NCI-H510A treated with DMSO at 0.1 percent for 48 hours (cell line): ENCODE measurements around the gene AKAP13.

Experiments
- DNase-seq: peaks from one replicate; lab custom pipeline; 2025; lab: John Stamatoyannopoulos, UW

AKAP13 gene

GRCh38 chr15:85388566-85389305 lies 8.3 kb downstream of the AKAP13 start:
- DNase-seq: no peak

- no peak for DNase-seq
Measured at GRCh38 chr15:85389306-85389650, 8.9 kb downstream of the AKAP13 start.

GRCh38 chr15:85389772-85390171 lies 9.4 kb downstream of the AKAP13 start:
- no peak for DNase-seq

- no peak for DNase-seq
Measured at GRCh38 chr15:85393210-85393609, 12.8 kb downstream of the AKAP13 start.

GRCh38 chr15:85394554-85395333 lies 14.3 kb downstream of the AKAP13 start:
- DNase-seq: no peak

GRCh38 chr15:85396554-85396953 lies 16.2 kb downstream of the AKAP13 start:
- no peak for DNase-seq

GRCh38 chr15:85397151-85397550 lies 16.7 kb downstream of the AKAP13 start:
- DNase-seq: no peak

- DNase-seq: no peak
Measured at GRCh38 chr15:85397926-85398325, 17.5 kb downstream of the AKAP13 start.

GRCh38 chr15:85398822-85399221 lies 18.4 kb downstream of the AKAP13 start:
- no peak for DNase-seq

GRCh38 chr15:85399627-85400026 lies 19.2 kb downstream of the AKAP13 start:
- no peak for DNase-seq

- no peak for DNase-seq
Measured at GRCh38 chr15:85400606-85401005, 20.2 kb downstream of the AKAP13 start.

- no peak for DNase-seq
Measured at GRCh38 chr15:85401108-85401774, 20.8 kb downstream of the AKAP13 start.

- DNase-seq: no peak
Measured at GRCh38 chr15:85402195-85402881, 21.9 kb downstream of the AKAP13 start.

GRCh38 chr15:85403745-85404144 lies 23.3 kb downstream of the AKAP13 start:
- DNase-seq: no peak

GRCh38 chr15:85404176-85404917 lies 23.9 kb downstream of the AKAP13 start:
- DNase-seq: no peak

GRCh38 chr15:85404918-85405866 lies 24.8 kb downstream of the AKAP13 start:
- DNase-seq: no peak

GRCh38 chr15:85406916-85407315 lies 26.5 kb downstream of the AKAP13 start:
- no peak for DNase-seq

GRCh38 chr15:85407421-85408269 lies 27.2 kb downstream of the AKAP13 start:
- peak; percentile 8 for DNase-seq

GRCh38 chr15:85408270-85408746 lies 27.9 kb downstream of the AKAP13 start:
- DNase-seq: no peak
